CD4-positive, alpha-beta T cell (primary cell): ENCODE measurements around the gene ZNF446. TPM values are rescaled to one million over a fixed set of nuclear protein-coding genes. Genes with fewer than 3 reads are reported as not detected.

Source experiments
- ATAC-seq: fragments of 200-7000 bp; cut with Tn5 transposase; one replicate; pipeline ENCODE4 v1.10.0; 2022; ENCODE audit warnings: mild to moderate bottlenecking; ENCODE audit not compliant: poor library complexity
- CTCF ChIA-PET: fragments of 350-600 bp; sonication (Branson Sonifier 250); formaldehyde crosslinking; loops from one replicate; lab custom pipeline; 2021; ENCODE audit warnings: antibody characterized with exemption, inconsistent platforms; lab: Charles Lee
- POLR2A ChIA-PET: fragments of 350-600 bp; sonication (Branson Sonifier 250); formaldehyde crosslinking; loops from one replicate; lab custom pipeline; 2021; ENCODE audit warnings: antibody characterized with exemption, inconsistent platforms; lab: Charles Lee
- DNase-seq, 14 experiments: peaks; one replicate each; pipeline ENCODE4 v3.0.0-alpha.2; 2013 to 2020; ENCODE audit warnings: mixed read lengths in 2 of 14
- H3K27ac ChIP-seq, 2 donors: one replicate each; pipeline versions ENCODE4 v1.5.1 to v1.7.0; 2013; ENCODE audit warnings: low read length in 2 of 2, low read depth in 1 of 2, mild to moderate bottlenecking in 1 of 2
- H3K27me3 ChIP-seq, 2 experiments: 1 replicate in 1 of 2; 2 replicates in 1 of 2; pipeline versions ENCODE4 v1.6.1 to v1.7.0; 2013; ENCODE audit warnings: low read length in 2 of 2, control low read depth in 1 of 2, mild to moderate bottlenecking in 1 of 2, moderate library complexity in 1 of 2; ENCODE audit not compliant: insufficient read depth in 2 of 2, control insufficient read depth in 1 of 2
- H3K36me3 ChIP-seq: one replicate; pipeline ENCODE4 v1.6.1; 2013; ENCODE audit warnings: low read length, control low read depth; ENCODE audit not compliant: insufficient read depth
- H3K4me1 ChIP-seq: one replicate; pipeline ENCODE4 v1.6.1; 2013; ENCODE audit warnings: low read length, control low read depth; ENCODE audit not compliant: insufficient read depth
- H3K4me3 ChIP-seq: one replicate; pipeline ENCODE4 v1.5.1; 2013; ENCODE audit warnings: mild to moderate bottlenecking, low read length, moderate library complexity
- H3K9me3 ChIP-seq, 2 experiments: 1 replicate in 1 of 2; 2 replicates in 1 of 2; pipeline versions ENCODE4 v1.6.1 to v1.7.0; 2013; ENCODE audit warnings: low read length in 2 of 2, mild to moderate bottlenecking in 2 of 2, control low read depth in 1 of 2, moderate library complexity in 1 of 2; ENCODE audit not compliant: control insufficient read depth in 1 of 2, insufficient read depth in 1 of 2
- H3K27ac Mint-ChIP-seq: one replicate; pipeline ENCODE4 v1.8.0; 2020; ENCODE audit warnings: mixed read lengths
- H3K27me3 Mint-ChIP-seq: one replicate; pipeline ENCODE4 v1.8.0; 2021; ENCODE audit warnings: mixed read lengths
- H3K36me3 Mint-ChIP-seq: one replicate; pipeline ENCODE4 v1.8.0; 2021; ENCODE audit warnings: low read depth, mixed read lengths
- H3K4me1 Mint-ChIP-seq: one replicate; pipeline ENCODE4 v1.8.0; 2021; ENCODE audit warnings: low read depth, mixed read lengths
- H3K4me3 Mint-ChIP-seq: one replicate; pipeline ENCODE4 v1.8.0; 2020; ENCODE audit warnings: mild to moderate bottlenecking, mixed read lengths
- H3K9me3 Mint-ChIP-seq: one replicate; pipeline ENCODE4 v1.8.0; 2020; ENCODE audit warnings: mixed read lengths
- CTCF ChIP-seq: fragments of 200-600 bp; IDR thresholded peaks from one replicate; pipeline ENCODE4 v1.8.0; 2022; ENCODE audit warnings: antibody characterized with exemption, mild to moderate bottlenecking
- intact Hi-C, 2 experiments: fragments of 100-400 bp; cut with DNase I in 1 of 2; cut with micrococcal nuclease in 1 of 2; formaldehyde crosslinking; loops; one replicate each; pipeline versions ENCODE4 v1.15.1 to v1.9.0; 2023 to 2025; cut with DNase I, micrococcal nuclease
- total RNA-seq, 174 experiments: library from RNA in 2 of 174; stranded (reverse) in 2 of 174; gene quantifications; one replicate each; pipeline ENCODE4 v1.2.3 and lab custom pipeline; 2021 to 2026

Gene ZNF446
- total RNA-seq, 2 experiments from 2014 or later, result 13.6 to 14.6 TPM

DNA sequence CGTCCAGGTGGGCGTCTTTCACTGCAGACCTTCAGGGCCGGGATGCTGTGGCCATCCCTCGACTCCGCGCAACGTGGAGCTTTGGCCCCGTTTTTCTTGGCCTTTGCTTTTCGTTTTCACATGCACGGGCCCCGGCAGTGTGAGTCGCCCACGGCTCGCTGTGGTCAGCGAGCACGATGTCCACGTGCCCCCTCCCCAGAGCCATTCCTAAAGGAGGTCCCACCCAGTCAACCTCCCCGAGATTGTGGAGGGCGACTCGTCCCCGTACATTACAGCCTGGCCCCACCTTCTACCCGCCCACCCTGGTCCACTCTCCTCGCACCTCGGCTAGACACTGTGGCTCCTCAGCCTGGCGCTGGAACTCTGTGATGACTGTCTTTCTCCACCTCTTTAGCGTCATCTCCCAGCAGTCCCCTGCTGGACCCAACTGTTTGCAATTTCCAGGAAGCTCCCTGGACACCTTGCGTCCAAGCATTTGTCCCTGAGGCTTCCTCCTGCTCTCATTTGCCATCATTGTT is 405 bp downstream of the ZNF446 start:
- ChIA-PET CTCF (no interaction called here), POLR2A (interaction anchor here (1.0 kb wide), 1 partner anchor 67 kb away, joined by 3 read pairs; the partner anchor contains the start of gene TRIM28)
- TF ChIP-seq CTCF, result no peak
- H3K9me3 Mint-ChIP-seq, result no peaks in the 10 kb centered on the region
- DNase-seq, result no peak
- H3K4me1 Mint-ChIP-seq, result peaks cover 23% of the 10 kb centered on the region
- no peaks in the 10 kb centered on the region for H3K9me3 ChIP-seq
- peaks cover 22% of the 10 kb centered on the region for H3K4me1 ChIP-seq
- peaks cover 21% of the 10 kb centered on the region for H3K36me3 Mint-ChIP-seq
- peak overlapping the region; percentile 95 for H3K27ac Mint-ChIP-seq
- intact Hi-C loops, result loop anchor here (1.0 to 5.0 kb wide), 6 partner anchors 22 to 149 kb away; partner anchors contain the start of genes ZNF132 (in 2 of the 2), ZNF584 (in 1 of the 2), ZNF837 (in 1 of the 2) and ZSCAN22 (in 1 of the 2)
- H3K27ac ChIP-seq, result peak overlapping the region; percentile 76 to 95
- H3K27me3 ChIP-seq, result no peaks in the 10 kb centered on the region
- H3K4me3 Mint-ChIP-seq, result peak overlapping the region; percentile 90
- no peak for ATAC-seq
- peak overlapping the region; percentile 87 for H3K4me3 ChIP-seq
- H3K27me3 Mint-ChIP-seq, result no peaks in the 10 kb centered on the region
- peaks cover 20% of the 10 kb centered on the region for H3K36me3 ChIP-seq

DNA sequence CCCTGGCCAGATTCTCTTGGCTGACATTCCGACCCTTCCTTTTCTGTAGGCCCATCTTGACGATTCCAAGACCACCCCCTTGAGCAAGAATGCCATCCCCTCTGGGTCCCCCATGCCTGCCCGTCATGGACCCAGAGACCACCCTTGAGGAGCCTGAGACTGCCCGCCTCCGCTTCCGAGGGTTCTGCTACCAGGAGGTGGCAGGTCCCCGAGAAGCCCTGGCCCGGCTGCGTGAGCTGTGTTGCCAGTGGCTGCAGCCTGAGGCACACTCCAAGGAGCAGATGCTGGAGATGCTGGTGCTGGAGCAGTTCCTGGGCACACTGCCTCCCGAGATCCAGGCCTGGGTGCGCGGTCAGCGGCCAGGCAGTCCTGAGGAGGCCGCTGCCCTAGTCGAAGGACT is 978 bp downstream of the ZNF446 start:
- Histone ChIP-seq H3K4me3 (no peak overlapping the region), H3K4me1 (peaks cover 22% of the 10 kb centered on the region), H3K9me3 (no peaks in the 10 kb centered on the region), H3K27me3 (no peaks in the 10 kb centered on the region), H3K36me3 (peaks cover 16% of the 10 kb centered on the region), H3K27ac (no peak overlapping the region)
- ChIA-PET CTCF (no interaction called here), POLR2A (no interaction called here)
- Mint-ChIP-seq H3K36me3 (peaks cover 19% of the 10 kb centered on the region), H3K27me3 (no peaks in the 10 kb centered on the region), H3K9me3 (no peaks in the 10 kb centered on the region), H3K4me1 (peaks cover 23% of the 10 kb centered on the region), H3K4me3 (peak overlapping the region; percentile 90), H3K27ac (peak overlapping the region; percentile 95)
- intact Hi-C loops, result loop anchor here (2.0 to 5.0 kb wide), 5 partner anchors 22 to 150 kb away; partner anchors contain the start of genes ZNF132 (in 1 of the 2), ZNF584 (in 1 of the 2), ZNF837 (in 1 of the 2) and ZSCAN22 (in 1 of the 2)
- TF ChIP-seq CTCF, result no peak
- ATAC-seq, result no peak
- no peak for DNase-seq

- Mint-ChIP-seq H3K4me3 (no peak overlapping the region), H3K27ac (peak overlapping the region; percentile 42), H3K27me3 (no peaks in the 10 kb centered on the region), H3K36me3 (peaks cover 11% of the 10 kb centered on the region), H3K9me3 (no peaks in the 10 kb centered on the region), H3K4me1 (peaks cover 23% of the 10 kb centered on the region)
- H3K36me3 ChIP-seq, result peaks cover 10% of the 10 kb centered on the region
- no peak overlapping the region for H3K27ac ChIP-seq
- no peak for DNase-seq
- peaks cover 22% of the 10 kb centered on the region for H3K4me1 ChIP-seq
- H3K9me3 ChIP-seq, result no peaks in the 10 kb centered on the region
- no peaks in the 10 kb centered on the region for H3K27me3 ChIP-seq
- TF ChIP-seq CTCF, result no peak
- POLR2A ChIA-PET, result no interaction called here
- H3K4me3 ChIP-seq, result no peak overlapping the region
- intact Hi-C loops, result loop anchor here (2.0 to 5.0 kb wide), 5 partner anchors 21 to 151 kb away; partner anchors contain the start of genes ZNF132 (in 1 of the 2), ZNF584 (in 1 of the 2), ZNF837 (in 1 of the 2) and ZSCAN22 (in 1 of the 2)
- CTCF ChIA-PET, result no interaction called here
- ATAC-seq, result no peak
Measured at GRCh38 chr19:58477871-58478270, 1.7 kb downstream of the ZNF446 start.
